DMS 273 treated with DMSO at 0.1 percent for 48 hours (cell line): ENCODE data around the gene CRKL.
"Not testable (repeated sequence)": the region's sequence is repeated elsewhere in the genome, so short reads cannot be mapped to it uniquely, and the experiment has no call there.

ENCODE experiments used
- DNase-seq: peaks from one replicate; lab custom pipeline; 2025; lab: John Stamatoyannopoulos, UW

Gene CRKL

GRCh38 chr22:20967697-20968211 is 50.5 kb downstream of the CRKL start:
- no peak for DNase-seq

GRCh38 chr22:20968281-20968977 is 51.2 kb downstream of the CRKL start:
- no peak for DNase-seq

GRCh38 chr22:20970939-20971657 is 53.9 kb downstream of the CRKL start:
- no peak for DNase-seq

GRCh38 chr22:20972014-20972694 is 54.9 kb downstream of the CRKL start:
- not testable (repeated sequence) for DNase-seq

GRCh38 chr22:20972933-20973577 is 55.8 kb downstream of the CRKL start:
- no peak for DNase-seq

GRCh38 chr22:20973634-20974286 is 56.6 kb downstream of the CRKL start:
- DNase-seq, result no peak

- no peak for DNase-seq
Measured at GRCh38 chr22:20974336-20974955, 57.2 kb downstream of the CRKL start.

- no peak for DNase-seq
Measured at GRCh38 chr22:20975541-20976290, 58.5 kb downstream of the CRKL start.

- no peak for DNase-seq
Measured at GRCh38 chr22:20976291-20976877, 59.2 kb downstream of the CRKL start.

- no peak for DNase-seq
Measured at GRCh38 chr22:20977019-20977418, 59.8 kb downstream of the CRKL start.

GRCh38 chr22:20977516-20978170 is 60.4 kb downstream of the CRKL start:
- no peak for DNase-seq

GRCh38 chr22:20978419-20978818 is 61.2 kb downstream of the CRKL start:
- DNase-seq, result no peak

GRCh38 chr22:20979243-20979809 is 62.1 kb downstream of the CRKL start:
- no peak for DNase-seq

- DNase-seq, result no peak
Measured at GRCh38 chr22:20979940-20980453, 62.8 kb downstream of the CRKL start.

- DNase-seq, result no peak
Measured at GRCh38 chr22:20980523-20980922, 63.3 kb downstream of the CRKL start.

GRCh38 chr22:20980938-20981722 is 63.9 kb downstream of the CRKL start:
- DNase-seq, result no peak

GRCh38 chr22:20981787-20982562 is 64.8 kb downstream of the CRKL start, which contains the start of gene LZTR1:
LZTR1 (plus strand) TSS chr22:20982297; CDS start chr22:20982372, 75 bp downstream.
- peak; percentile 31 for DNase-seq
